K562 treated with DMSO at 1 percent for 24 hours (cell line): Measurements from ENCODE around the gene ZNF516. TPM values are rescaled to one million over a fixed set of nuclear protein-coding genes. Genes with fewer than 3 reads are reported as not detected.

Experiments
- total RNA-seq: library from RNA; unstranded; fragments of 300-600 nt; gene quantifications from 2 replicates; pipeline ENCODE4 v1.2.3, GENCODE V29; 2022; ENCODE audit warnings: low read depth; ENCODE audit not compliant: insufficient read depth

ZNF516 gene
- 0.29 TPM in 1 of 2 replicates, not detected in the other for total RNA-seq

GRCh38 chr18:76495006-76495370 lies at the start of gene ZNF516:
TSS of gene ZNF516 (minus strand) at chr18:76495242. CDS start at chr18:76443054, 52,188 bp downstream.

